Lung microvascular endothelial cell (primary cell): ENCODE results near the gene MRPS33. TPM values are rescaled to one million over a fixed set of nuclear protein-coding genes. Genes with fewer than 3 reads are reported as not detected.

Source experiments
- total RNA-seq: library from RNA; depleted of rRNA; stranded (reverse); fragments of >200 nt; gene quantifications from 2 replicates; pipeline ENCODE4 v1.2.1, GENCODE V29; 2014

The MRPS33 gene
- total RNA-seq, 1 donor from 2014 or later, result 13.5 TPM

Other genes starting within 250 kb of the MRPS33 start
- gene BRAF, start 90.0 kb downstream of the MRPS33 start, total RNA-seq, result 11.6 and 20.4 TPM in 2 replicates
- gene TMEM178B, start 59.1 kb upstream of the MRPS33 start, total RNA-seq, result under 0.01 TPM in 1 of 2 replicates, not detected in the other